ENCODE data around the gene SNX30. TPM values are rescaled to one million over a fixed set of nuclear protein-coding genes. Genes with fewer than 3 reads are reported as not detected.

The SNX30 gene
- total RNA-seq, 1 experiment from 2014 or later, result 6.9 TPM

DNA sequence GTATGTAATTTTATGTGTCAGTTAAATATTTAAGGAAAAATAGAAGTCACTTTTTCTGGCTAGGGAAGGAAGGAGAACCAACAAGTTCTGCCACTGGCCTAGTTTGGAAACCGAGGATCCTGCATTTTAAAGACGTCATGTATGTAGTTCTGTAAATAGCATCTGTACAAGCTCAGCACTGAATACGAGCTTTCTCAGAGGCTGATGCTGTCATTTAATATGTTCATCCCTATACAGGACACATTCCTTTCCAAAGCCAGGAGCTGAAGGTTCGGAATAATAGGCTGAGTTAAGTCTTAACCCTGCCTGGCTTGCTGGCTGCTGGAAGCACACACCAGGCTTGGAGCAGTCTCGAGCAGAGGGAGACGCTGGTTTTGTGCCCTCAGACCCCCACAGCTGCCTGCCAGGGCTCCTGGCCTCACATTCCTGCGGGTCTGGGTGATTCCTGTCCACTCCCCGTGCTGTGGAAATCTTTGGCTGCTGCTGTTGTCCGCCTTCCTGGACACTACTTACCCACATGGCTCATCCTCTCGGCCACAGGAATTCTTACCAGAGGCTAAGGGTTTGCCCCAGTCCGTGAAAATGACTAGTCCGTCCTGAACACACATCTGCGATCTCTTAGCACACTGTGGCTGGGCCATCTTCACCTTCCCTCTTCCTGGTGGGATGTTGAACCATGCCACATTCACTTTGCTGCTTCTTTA lies 103.5 kb downstream of the SNX30 start:
- H3K4me1 ChIP-seq (ENCODE audit: control insufficient read depth, insufficient read depth, low read length), result no peaks in the 10 kb centered on the region
- BruUV-seq (replicated peaks), result no TSS peak
- TF ChIP-seq, protein P1, sequence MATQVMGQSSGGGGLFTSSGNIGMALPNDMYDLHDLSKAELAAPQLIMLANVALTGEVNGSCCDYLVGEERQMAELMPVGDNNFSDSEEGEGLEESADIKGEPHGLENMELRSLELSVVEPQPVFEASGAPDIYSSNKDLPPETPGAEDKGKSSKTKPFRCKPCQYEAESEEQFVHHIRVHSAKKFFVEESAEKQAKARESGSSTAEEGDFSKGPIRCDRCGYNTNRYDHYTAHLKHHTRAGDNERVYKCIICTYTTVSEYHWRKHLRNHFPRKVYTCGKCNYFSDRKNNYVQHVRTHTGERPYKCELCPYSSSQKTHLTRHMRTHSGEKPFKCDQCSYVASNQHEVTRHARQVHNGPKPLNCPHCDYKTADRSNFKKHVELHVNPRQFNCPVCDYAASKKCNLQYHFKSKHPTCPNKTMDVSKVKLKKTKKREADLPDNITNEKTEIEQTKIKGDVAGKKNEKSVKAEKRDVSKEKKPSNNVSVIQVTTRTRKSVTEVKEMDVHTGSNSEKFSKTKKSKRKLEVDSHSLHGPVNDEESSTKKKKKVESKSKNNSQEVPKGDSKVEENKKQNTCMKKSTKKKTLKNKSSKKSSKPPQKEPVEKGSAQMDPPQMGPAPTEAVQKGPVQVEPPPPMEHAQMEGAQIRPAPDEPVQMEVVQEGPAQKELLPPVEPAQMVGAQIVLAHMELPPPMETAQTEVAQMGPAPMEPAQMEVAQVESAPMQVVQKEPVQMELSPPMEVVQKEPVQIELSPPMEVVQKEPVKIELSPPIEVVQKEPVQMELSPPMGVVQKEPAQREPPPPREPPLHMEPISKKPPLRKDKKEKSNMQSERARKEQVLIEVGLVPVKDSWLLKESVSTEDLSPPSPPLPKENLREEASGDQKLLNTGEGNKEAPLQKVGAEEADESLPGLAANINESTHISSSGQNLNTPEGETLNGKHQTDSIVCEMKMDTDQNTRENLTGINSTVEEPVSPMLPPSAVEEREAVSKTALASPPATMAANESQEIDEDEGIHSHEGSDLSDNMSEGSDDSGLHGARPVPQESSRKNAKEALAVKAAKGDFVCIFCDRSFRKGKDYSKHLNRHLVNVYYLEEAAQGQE (IDR thresholded peaks at IDR 0.05; ENCODE audit: insufficient read depth in 1 of 2, low read depth in 2 of 2, low read length in 1 of 2), result no peak
- TF ChIP-seq TCF7L2 (IDR thresholded peaks at IDR 0.05; ENCODE audit: low read depth, low read length) (no peak), SIN3A (IDR thresholded peaks at IDR 0.05; ENCODE audit: borderline replicate concordance, insufficient read depth, low read depth, low read length) (no peak), POLR2AphosphoS5 (IDR thresholded peaks at IDR 0.05; ENCODE audit: low read depth, low read length) (no peak)
- TF ChIP-seq, protein P2, sequence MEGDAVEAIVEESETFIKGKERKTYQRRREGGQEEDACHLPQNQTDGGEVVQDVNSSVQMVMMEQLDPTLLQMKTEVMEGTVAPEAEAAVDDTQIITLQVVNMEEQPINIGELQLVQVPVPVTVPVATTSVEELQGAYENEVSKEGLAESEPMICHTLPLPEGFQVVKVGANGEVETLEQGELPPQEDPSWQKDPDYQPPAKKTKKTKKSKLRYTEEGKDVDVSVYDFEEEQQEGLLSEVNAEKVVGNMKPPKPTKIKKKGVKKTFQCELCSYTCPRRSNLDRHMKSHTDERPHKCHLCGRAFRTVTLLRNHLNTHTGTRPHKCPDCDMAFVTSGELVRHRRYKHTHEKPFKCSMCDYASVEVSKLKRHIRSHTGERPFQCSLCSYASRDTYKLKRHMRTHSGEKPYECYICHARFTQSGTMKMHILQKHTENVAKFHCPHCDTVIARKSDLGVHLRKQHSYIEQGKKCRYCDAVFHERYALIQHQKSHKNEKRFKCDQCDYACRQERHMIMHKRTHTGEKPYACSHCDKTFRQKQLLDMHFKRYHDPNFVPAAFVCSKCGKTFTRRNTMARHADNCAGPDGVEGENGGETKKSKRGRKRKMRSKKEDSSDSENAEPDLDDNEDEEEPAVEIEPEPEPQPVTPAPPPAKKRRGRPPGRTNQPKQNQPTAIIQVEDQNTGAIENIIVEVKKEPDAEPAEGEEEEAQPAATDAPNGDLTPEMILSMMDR (IDR thresholded peaks at IDR 0.05), result no peak
- no peaks in the 10 kb centered on the region for H3K27me3 ChIP-seq (ENCODE audit: control insufficient read depth, insufficient read depth, low read length)
- no peak overlapping the region for H3K27ac ChIP-seq (ENCODE audit: low read length)
- in situ Hi-C loops (cut with HindIII; ENCODE audit: low pct_unique_long_range_greater_than_20kb, low sequenced_read_pairs), result no loop called here
- CTCF ChIA-PET, result no interaction called here
- POLR2A ChIA-PET, result no interaction called here
- DNase-seq (ENCODE audit: low read depth, low spot score) (no peak), ATAC-seq (no peak)
- intact Hi-C loops (cut with micrococcal nuclease; ENCODE audit: unreplicated experiment), result no loop called here
- no peaks in the 10 kb centered on the region for H3K36me3 ChIP-seq (ENCODE audit: control insufficient read depth, insufficient read depth, low read length)
- H3K4me3 ChIP-seq (ENCODE audit: low read depth in 2 of 2, low read length in 2 of 2), result no peak overlapping the region
- no peaks in the 10 kb centered on the region for H3K9me3 ChIP-seq (ENCODE audit: control insufficient read depth, insufficient read depth, low read depth, low read length)

DNA sequence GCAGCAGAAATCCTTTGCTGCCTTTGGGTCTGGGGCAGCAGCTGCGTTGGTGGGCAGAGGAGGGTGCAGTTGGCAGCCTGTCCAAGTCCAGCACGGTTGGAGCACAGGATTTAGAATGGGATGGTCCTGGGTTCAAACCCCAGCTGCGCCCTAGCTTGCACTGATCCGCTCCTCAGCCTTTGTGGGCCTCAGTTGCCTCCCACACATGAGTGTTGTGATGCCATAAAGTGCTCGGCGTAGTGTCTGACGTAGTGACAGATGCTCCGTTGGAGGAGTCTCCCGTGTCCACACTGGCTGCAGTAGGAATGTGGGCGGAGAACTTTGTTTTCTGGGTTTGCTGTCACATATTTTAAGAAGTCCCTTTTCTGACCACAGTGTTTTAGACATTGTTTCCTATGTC lies 104.1 kb downstream of the SNX30 start:
- ChIA-PET CTCF (no interaction called here), POLR2A (no interaction called here)
- TF ChIP-seq, protein P2 (IDR thresholded peaks at IDR 0.05), result no peak
- TF ChIP-seq POLR2AphosphoS5 (IDR thresholded peaks at IDR 0.05; ENCODE audit: low read depth, low read length) (no peak), SIN3A (IDR thresholded peaks at IDR 0.05; ENCODE audit: borderline replicate concordance, insufficient read depth, low read depth, low read length) (no peak), TCF7L2 (IDR thresholded peaks at IDR 0.05; ENCODE audit: low read depth, low read length) (no peak)
- TF ChIP-seq, protein P1 (IDR thresholded peaks at IDR 0.05; ENCODE audit: insufficient read depth in 1 of 2, low read depth in 2 of 2, low read length in 1 of 2), result no peak
- BruUV-seq (replicated peaks), result no TSS peak
- Histone ChIP-seq H3K4me3 (ENCODE audit: low read depth in 2 of 2, low read length in 2 of 2) (no peak overlapping the region), H3K27me3 (ENCODE audit: control insufficient read depth, insufficient read depth, low read length) (no peaks in the 10 kb centered on the region), H3K36me3 (ENCODE audit: control insufficient read depth, insufficient read depth, low read length) (no peaks in the 10 kb centered on the region), H3K27ac (ENCODE audit: low read length) (no peak overlapping the region), H3K9me3 (ENCODE audit: control insufficient read depth, insufficient read depth, low read depth, low read length) (no peaks in the 10 kb centered on the region), H3K4me1 (ENCODE audit: control insufficient read depth, insufficient read depth, low read length) (no peaks in the 10 kb centered on the region)
- intact Hi-C loops (cut with micrococcal nuclease; ENCODE audit: unreplicated experiment) (no loop called here), in situ Hi-C loops (cut with HindIII; ENCODE audit: low pct_unique_long_range_greater_than_20kb, low sequenced_read_pairs) (no loop called here)
- ATAC-seq (no peak), DNase-seq (ENCODE audit: low read depth, low spot score) (no peak)

Data from Panc1 (cell line).